IPS-NIHi7 (cell line): ENCODE measurements around the gene SERPINB6.
"Not testable (repeated sequence)": the region's sequence is repeated elsewhere in the genome, so short reads cannot be mapped to it uniquely, and the experiment has no call there.

Experiments
- DNase-seq: peaks from one replicate; pipeline ENCODE4 v3.0.0; 2012; ENCODE audit warnings: mixed read lengths; ENCODE audit errors: extremely low spot score

SERPINB6 gene

GRCh38 chr6:2977799-2978590, 6.6 kb upstream of the SERPINB6 start:
- DNase-seq = no peak

GRCh38 chr6:2977290-2977689, 5.9 kb upstream of the SERPINB6 start:
- no peak for DNase-seq

- DNase-seq = no peak
Observed at GRCh38 chr6:2976571-2977085, 5.3 kb upstream of the SERPINB6 start.

GRCh38 chr6:2976060-2976459, 4.7 kb upstream of the SERPINB6 start:
- no peak for DNase-seq

GRCh38 chr6:2973676-2974075, 2.3 kb upstream of the SERPINB6 start:
- no peak for DNase-seq

- DNase-seq = not testable (repeated sequence)
Observed at GRCh38 chr6:2973180-2973579, 1.8 kb upstream of the SERPINB6 start.

- not testable (repeated sequence) for DNase-seq
Observed at GRCh38 chr6:2972685-2973084, 1.3 kb upstream of the SERPINB6 start.

GRCh38 chr6:2972219-2972487, 786 bp upstream of the SERPINB6 start:
- DNase-seq = not testable (repeated sequence)

- peak; percentile 49 for DNase-seq
Observed at GRCh38 chr6:2970753-2971419, 481 bp downstream of the SERPINB6 start.

- DNase-seq = no peak
Observed at GRCh38 chr6:2970034-2970685, 1.2 kb downstream of the SERPINB6 start.

- no peak for DNase-seq
Observed at GRCh38 chr6:2969549-2969948, 1.8 kb downstream of the SERPINB6 start.

GRCh38 chr6:2968600-2969135, 2.7 kb downstream of the SERPINB6 start:
- DNase-seq = no peak

- DNase-seq = no peak
Observed at GRCh38 chr6:2967936-2968335, 3.4 kb downstream of the SERPINB6 start.

- no peak for DNase-seq
Observed at GRCh38 chr6:2966347-2966746, 5.0 kb downstream of the SERPINB6 start.

GRCh38 chr6:2964793-2965505, 6.4 kb downstream of the SERPINB6 start:
- no peak for DNase-seq

GRCh38 chr6:2963756-2964155, 7.6 kb downstream of the SERPINB6 start:
- no peak for DNase-seq

GRCh38 chr6:2962636-2963035, 8.7 kb downstream of the SERPINB6 start:
- DNase-seq = no peak

- peak; percentile 35 for DNase-seq
Observed at GRCh38 chr6:2962004-2962403, 9.4 kb downstream of the SERPINB6 start.

- DNase-seq = no peak
Observed at GRCh38 chr6:2961506-2961905, 9.9 kb downstream of the SERPINB6 start.

- no peak for DNase-seq
Observed at GRCh38 chr6:2960935-2961334, 10.4 kb downstream of the SERPINB6 start.

GRCh38 chr6:2959909-2960719, 11.3 kb downstream of the SERPINB6 start:
- peak; percentile 45 for DNase-seq
